NCI-H446 treated with DMSO at 0.1 percent for 48 hours (cell line): ENCODE data around the gene POTEF.
"Not testable (repeated sequence)": the region's sequence is repeated elsewhere in the genome, so short reads cannot be mapped to it uniquely, and the experiment has no call there.

Experiments used
- DNase-seq: peaks from one replicate; lab custom pipeline; 2025; lab: John Stamatoyannopoulos, UW

Gene POTEF

DNA sequence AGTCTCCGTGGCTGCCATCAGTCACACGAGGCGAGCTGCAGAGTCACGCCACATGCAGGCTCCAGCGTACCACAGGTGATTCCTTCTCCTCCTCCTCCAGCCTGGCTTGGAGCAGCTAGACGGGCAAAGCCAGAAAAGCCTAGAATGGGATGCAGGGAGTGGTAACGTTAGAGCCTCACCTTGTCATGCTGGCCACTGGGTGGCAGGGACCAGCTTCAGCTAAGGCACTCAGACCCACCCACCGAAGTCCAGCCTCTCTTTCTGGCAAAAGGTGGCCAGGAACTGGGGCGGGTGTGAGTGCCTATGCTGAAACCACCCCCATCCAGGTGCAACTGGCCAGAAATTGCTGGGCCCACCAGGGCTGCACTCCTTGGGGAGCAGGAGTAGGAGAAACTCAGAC, 1.3 kb downstream of the POTEF start:
- not testable (repeated sequence) for DNase-seq

DNA sequence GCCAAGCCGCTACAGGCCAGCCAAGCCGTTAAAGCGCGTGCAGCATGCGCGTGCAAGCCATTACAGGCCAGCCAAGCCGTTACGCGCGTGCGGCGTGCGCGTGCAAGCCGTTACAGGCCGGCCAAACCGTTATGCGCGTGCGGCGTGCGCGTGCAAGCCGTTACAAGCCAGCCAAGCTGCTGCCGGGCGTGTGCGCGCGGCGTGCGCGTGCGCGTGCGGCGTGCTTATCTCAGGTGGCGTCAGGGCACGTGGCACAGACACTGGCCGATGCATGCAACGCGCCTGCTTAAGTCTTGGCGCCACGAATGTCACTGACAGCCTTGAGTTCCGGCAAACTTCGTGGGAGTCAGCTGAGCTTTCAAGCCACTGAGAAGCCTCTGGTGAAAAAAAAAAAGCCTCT, 8.1 kb downstream of the POTEF start:
- not testable (repeated sequence) for DNase-seq

DNA sequence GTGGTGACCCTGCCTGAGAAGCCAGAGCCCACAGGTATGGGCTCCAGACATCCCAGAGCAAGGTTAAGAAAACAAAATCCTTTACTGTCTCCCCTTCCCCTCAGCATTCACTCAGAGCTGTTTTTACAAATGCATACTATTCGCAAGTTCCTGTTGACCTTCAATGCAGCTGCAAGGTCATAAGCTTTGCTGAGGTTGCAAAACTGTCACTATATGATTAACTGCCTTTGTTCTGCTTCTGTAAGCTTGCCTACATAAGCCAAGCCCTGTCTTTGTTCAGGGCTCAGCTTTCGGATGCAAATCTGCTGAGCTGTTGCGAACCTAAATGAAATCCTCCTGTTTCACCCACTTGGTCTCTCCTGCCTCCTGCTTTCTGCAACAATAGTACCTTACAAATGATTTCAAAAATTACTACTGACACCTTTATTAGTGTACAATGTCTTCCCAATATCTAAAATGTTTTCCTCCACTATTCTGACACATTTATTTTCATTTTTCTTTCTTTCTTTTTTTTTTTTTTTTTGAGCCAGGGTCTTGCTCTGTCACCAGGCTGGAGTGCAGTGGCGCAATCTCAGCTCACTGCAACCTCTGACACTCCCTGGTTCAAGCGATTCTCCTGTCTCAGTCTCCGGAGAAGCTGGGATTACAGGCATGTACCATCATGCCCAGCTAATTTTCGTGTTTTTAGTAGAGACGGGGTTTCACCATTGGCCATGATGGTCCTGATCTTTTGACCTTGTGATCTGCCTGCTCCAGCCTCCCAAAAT, 26.2 kb downstream of the POTEF start:
- DNase-seq = not testable (repeated sequence)

DNA sequence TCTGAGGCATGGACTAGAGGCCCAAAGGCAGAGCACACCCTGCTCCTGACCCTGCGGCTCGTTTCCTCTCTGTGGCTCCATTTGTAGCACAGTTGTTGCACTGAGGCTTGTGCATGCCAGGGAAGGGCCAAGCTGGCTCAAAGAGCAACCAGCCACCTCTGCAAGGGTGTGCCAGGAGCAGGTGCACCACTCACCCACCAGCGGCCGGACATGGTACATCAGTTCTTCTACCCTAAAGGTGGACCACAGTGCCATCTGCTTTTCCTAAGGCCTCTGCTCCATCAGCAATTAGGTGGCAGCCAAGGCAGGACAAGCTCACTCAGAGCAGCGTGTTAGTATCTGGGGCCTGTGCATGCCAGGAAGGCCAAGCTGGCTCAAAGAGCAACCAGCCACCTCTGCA, 66.4 kb downstream of the POTEF start:
- DNase-seq = not testable (repeated sequence)

DNA sequence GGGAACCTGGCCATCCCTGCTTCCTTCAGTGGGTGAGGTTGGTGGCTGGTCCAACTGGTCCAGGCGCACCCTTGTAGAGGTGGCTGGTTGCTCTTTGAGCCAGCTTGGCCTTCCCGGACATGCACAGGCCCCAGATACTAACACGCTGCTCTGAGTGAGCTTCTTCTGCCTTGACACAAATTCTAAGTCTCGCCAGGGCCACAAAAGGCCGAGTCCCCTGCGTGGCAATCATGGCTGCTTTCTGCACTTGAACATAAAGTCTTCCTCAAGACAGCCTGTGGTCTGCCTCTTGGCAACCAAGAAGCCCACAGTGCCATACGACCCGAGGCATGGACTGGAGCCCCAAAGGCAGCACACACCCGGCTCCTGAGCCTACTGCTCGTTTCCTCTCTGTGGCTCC, 69.0 kb downstream of the POTEF start:
- not testable (repeated sequence) for DNase-seq

DNA sequence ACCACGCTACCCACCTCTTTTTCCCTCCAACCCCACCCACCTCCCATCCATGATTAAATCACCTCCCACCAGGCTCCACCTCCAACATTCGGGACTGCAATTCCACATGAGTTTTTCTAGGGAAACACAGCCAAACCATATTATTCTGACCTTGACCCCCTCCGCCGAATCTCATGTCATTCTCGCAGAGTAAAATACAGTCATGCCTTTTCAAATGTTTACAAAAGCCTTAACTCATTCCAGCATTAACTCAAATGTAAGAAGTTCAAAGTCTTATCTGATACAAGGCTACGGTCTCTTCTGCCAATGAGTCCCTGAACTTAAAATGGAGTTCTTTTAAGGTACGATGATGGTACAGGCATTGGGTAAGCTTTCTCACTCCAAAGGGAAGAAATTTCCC, 72.7 kb downstream of the POTEF start:
- not testable (repeated sequence) for DNase-seq

DNA sequence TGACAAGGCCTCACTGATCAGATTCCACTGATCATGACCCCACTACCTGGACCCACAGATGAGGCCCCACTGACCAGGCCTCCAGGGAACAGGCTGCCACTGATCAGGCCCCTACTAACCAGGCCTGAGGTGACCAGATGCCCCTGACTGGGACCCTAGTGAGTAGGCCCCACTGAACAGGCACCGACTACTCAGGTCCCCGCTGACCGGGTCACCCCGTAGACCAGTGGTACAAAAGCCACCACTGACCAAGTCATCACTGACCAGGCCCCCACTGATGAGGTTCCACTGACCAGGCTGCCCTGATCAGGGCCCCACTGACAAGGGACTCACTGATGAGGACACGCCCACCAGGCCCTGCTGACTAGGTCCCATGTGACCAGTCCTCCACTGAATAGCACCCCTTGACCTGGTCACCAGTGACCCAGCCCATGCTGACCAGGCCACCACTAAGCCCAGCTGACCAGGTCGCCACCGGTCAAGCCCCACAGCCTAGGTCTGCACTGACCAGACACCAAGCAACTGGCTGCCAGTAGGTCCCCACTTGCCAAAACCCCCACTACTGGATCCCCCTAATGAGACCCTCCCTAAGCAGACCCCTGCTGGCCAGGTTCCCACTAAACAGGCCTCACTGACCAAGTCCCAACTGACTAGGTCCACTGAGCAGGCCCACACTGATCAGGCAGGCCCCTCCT, 75.7 kb downstream of the POTEF start:
- not testable (repeated sequence) for DNase-seq

DNA sequence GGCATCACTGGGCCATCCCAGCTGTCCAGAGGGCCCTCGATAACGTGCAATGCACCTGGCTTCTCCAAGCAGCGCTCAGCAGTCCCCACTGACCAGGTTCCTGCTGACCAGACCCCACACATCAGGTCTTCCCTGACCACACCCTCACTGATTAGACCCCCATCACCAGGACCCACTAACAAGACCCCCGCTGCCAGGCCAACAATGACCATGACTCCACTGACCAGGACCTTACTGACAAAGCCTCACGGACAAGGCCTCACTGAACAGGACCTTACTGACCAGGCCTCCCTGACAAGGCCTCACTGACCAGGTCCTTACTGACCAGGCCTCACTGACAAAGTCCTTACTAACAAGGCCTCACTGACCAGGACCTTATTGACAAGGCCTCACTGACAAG, 76.6 kb downstream of the POTEF start:
- DNase-seq = not testable (repeated sequence)

DNA sequence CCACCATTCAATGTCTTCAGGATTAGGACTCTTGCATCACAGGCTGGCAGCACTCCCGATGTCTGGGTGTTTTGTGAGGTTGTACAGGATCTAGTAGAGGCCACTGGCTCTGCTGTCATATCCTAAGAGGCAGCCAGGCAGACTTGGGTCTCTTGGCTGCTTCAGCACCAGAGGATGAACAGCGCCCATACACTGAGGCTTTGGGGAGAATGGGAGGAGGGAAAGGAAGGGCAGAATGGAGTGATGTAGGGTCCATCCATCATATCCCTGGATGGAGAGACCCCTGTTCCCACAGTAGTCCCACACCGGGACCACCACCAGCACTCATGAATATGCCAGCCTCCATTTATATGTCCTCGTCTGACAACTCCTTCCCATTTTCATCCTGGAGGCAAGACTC, 80.6 kb downstream of the POTEF start:
- DNase-seq = not testable (repeated sequence)

DNA sequence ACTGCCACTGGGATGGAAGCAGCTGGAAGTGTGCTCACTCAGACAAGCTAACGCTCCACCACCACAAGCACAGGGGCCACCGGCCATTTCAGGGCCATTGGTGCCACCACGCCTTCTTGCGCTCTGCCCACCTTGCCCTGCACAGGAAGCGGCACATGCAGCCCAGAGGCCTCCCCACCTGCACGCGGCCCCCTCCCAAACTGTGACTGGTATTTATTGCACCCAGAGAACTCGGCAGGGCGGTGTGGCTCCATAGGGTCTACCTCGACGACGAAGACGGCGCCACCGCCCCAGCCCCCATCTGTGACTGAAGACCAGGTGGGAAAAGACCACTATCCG, 90.8 kb downstream of the POTEF start:
- DNase-seq = not testable (repeated sequence)

DNA sequence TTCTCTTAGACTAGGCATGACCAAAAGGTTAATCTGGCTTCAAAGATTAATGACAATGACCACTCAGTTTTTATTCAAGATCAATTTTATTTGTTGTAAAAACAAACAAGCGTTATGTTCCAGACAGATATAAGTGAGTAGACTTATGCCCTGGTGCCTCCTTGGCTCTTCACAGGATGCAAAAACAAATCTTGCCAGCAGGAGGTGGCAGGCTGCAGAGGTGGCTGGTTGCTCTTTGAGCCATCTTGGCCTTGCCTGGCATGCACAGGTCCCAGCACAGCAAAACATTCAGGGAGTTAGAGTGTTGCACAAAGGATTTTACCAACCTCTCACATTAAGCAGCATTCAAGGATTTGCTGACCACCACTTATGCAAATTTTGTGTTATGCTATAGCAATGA, 103.1 kb downstream of the POTEF start:
- DNase-seq = not testable (repeated sequence)
